SK-N-DZ (cell line): ENCODE measurements around the gene PTRHD1. TPM values are rescaled to one million over a fixed set of nuclear protein-coding genes. Genes with fewer than 3 reads are reported as not detected.
A peak's percentile ranks its signal among the peaks of the same experiment; 100 is the strongest.
"Not testable (repeated sequence)": the region's sequence is repeated elsewhere in the genome, so short reads cannot be mapped to it uniquely, and the experiment has no call there.

Experiments used
- DNase-seq: peaks from one replicate; pipeline ENCODE4 v3.0.0-alpha.2; 2015; ENCODE audit warnings: low spot score
- polyA plus RNA-seq, 2 experiments: library from polyadenylated mRNA; depleted of rRNA; stranded (reverse); fragments of >200 nt; gene quantifications; 2 replicates each; pipeline ENCODE4 v1.2.3, GENCODE V29; 2014

The PTRHD1 gene
- 13.6 and 23.3 TPM in 2 replicates for polyA plus RNA-seq (2014; cell fraction: cytosol; rRNA removed)
- 6.6 and 29.7 TPM in 2 replicates for polyA plus RNA-seq (2014; cell fraction: nucleus; rRNA removed)

GRCh38 chr2:24792874-24793760, at the start of gene PTRHD1, which contains the start of gene CENPO:
TSS of gene PTRHD1 (minus strand) at chr2:24793391. CDS start at chr2:24793377, 14 bp downstream.
TSS of gene CENPO (plus strand) at chr2:24793425. CDS start at chr2:24793920, 495 bp downstream.
- DNase-seq, result peak; percentile 96

- DNase-seq, result no peak
Observed at GRCh38 chr2:24842081-24843050, 49.2 kb upstream of the PTRHD1 start.

GRCh38 chr2:24840962-24841945, 48.1 kb upstream of the PTRHD1 start:
- DNase-seq, result no peak

- no peak for DNase-seq
Observed at GRCh38 chr2:24840164-24840869, 47.1 kb upstream of the PTRHD1 start.

GRCh38 chr2:24839729-24840128, 46.5 kb upstream of the PTRHD1 start:
- no peak for DNase-seq

- no peak for DNase-seq
Observed at GRCh38 chr2:24838541-24838940, 45.4 kb upstream of the PTRHD1 start.

- no peak for DNase-seq
Observed at GRCh38 chr2:24837996-24838513, 44.9 kb upstream of the PTRHD1 start.

- no peak for DNase-seq
Observed at GRCh38 chr2:24836706-24837105, 43.5 kb upstream of the PTRHD1 start.

GRCh38 chr2:24836206-24836605, 43.0 kb upstream of the PTRHD1 start:
- DNase-seq, result no peak

- not testable (repeated sequence) for DNase-seq
Observed at GRCh38 chr2:24835411-24835810, 42.2 kb upstream of the PTRHD1 start.

GRCh38 chr2:24834733-24835395, 41.7 kb upstream of the PTRHD1 start:
- no peak for DNase-seq

GRCh38 chr2:24833821-24834732, 40.9 kb upstream of the PTRHD1 start:
- no peak for DNase-seq

GRCh38 chr2:24832931-24833701, 39.9 kb upstream of the PTRHD1 start:
- no peak for DNase-seq

GRCh38 chr2:24832521-24832920, 39.3 kb upstream of the PTRHD1 start:
- no peak for DNase-seq

GRCh38 chr2:24832073-24832461, 38.9 kb upstream of the PTRHD1 start:
- no peak for DNase-seq

GRCh38 chr2:24831221-24832072, 38.3 kb upstream of the PTRHD1 start:
- no peak for DNase-seq
